HG03520 (cell line): ENCODE data around the gene NETO2.
"Not testable (repeated sequence)": the region's sequence is repeated elsewhere in the genome, so short reads cannot be mapped to it uniquely, and the experiment has no call there.

Source experiments
- ATAC-seq: cut with Tn5 transposase; IDR thresholded peaks from one replicate; pipeline ENCODE4 v1.9.1; 2021; ENCODE audit warnings: mild to moderate bottlenecking, moderate library complexity; ENCODE audit not compliant: unreplicated experiment

The NETO2 gene, protein sequence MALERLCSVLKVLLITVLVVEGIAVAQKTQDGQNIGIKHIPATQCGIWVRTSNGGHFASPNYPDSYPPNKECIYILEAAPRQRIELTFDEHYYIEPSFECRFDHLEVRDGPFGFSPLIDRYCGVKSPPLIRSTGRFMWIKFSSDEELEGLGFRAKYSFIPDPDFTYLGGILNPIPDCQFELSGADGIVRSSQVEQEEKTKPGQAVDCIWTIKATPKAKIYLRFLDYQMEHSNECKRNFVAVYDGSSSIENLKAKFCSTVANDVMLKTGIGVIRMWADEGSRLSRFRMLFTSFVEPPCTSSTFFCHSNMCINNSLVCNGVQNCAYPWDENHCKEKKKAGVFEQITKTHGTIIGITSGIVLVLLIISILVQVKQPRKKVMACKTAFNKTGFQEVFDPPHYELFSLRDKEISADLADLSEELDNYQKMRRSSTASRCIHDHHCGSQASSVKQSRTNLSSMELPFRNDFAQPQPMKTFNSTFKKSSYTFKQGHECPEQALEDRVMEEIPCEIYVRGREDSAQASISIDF

DNA sequence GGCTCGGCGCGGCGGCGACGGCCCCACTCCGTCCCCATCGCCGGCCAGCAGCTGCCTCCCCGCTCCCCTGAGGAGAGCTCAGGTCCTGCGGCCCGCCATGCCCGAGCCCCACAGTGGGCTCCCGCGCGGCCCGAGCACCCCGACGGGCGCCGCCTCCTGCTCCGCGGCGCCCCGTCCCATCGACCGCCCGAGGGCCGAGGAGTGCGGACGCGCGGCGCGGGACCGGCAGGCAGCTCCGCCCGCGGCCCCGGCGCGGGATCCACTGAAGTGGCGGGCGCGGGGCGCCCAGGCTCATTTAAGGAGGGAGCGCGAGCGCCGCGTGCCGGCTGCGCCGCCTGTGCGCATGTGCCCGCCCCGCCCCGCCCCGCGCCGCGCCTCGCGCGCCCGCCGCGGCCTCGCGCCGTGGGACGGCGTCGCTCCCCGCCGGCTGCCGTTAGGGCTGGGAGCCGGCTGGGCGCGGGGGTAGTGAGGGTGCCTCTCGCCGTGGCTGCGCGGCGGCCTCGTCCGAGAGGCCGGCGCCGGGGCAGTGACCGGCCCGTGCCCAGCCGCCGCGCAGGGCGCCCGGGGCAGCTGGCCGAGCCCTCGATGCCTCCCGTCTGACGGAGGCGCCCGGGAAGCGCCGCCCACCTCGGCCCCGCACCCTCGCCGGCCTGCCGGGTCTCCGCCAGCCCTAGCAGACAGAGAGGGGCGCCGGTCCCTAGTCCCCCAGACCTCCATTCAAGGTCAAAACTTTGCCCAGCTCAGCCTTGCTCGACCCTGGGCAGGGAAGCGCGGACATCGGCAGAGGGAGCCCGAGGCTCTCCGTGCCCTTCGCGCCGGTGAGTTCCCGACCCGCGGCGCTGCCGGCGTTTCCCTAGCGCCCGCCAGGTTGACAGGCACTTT, at the start of gene NETO2:
TSS of gene NETO2 (minus strand) at position 269 of the 882 bp plus-strand sequence. CDS start 333 bp downstream, outside the sequence.
- peak; percentile 44 for ATAC-seq

DNA sequence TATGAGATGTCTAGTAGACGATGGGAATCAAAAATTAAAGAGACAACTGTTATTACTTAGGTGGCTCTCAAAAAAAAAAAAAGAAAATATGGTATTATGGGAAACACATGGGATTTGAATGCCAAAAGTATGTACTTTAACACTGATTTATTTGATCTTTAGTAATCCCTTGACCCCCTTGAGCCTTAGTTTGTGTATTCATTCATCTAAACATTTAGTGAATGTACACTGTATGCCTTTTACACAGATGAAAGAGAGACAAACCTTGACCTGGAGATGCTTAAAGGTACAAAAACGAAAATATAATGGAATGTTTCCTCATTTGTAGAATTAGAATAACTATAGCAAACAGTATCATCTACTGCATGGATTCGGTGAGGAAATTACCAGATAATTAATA, 38.6 kb upstream of the NETO2 start:
- ATAC-seq = no peak

DNA sequence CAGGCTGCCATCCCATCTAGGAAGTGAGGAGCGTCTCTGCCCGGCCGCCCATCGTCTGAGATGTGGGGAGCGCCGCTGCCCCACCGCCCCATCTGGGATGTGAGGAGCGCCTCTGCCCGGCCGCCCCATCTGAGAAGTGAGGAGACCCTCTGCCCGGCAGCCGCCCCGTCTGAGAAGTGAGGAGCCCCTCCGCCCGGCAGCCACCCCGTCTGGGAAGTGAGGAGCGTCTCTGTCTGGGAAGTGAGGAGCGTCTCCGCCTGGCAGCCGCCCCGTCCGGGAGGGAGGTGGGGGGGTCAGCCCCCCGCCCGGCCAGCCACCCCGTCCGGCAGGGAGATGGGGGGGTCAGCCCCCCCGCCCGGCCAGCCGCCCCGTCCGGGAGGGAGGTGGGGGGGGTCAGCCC, 37.3 kb upstream of the NETO2 start:
- not testable (repeated sequence) for ATAC-seq

DNA sequence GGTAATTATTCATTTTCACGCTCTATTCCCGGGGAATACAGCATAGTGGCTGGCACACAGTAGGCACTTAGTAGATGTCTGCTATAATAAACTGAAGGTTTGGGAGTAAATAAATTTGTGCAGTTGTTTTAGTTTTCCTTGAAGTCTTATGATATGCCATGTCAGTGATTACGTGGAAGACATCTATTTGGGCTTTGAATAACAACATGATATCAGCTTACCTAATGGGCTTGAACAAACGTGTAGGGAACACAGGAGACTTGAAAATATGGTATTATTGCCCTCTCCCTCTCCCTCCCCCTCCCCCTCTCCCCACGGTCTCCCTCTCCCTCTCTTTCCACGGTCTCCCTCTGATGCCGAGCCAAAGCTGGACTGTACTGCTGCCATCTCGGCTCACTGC, 36.3 kb upstream of the NETO2 start:
- ATAC-seq = no peak

DNA sequence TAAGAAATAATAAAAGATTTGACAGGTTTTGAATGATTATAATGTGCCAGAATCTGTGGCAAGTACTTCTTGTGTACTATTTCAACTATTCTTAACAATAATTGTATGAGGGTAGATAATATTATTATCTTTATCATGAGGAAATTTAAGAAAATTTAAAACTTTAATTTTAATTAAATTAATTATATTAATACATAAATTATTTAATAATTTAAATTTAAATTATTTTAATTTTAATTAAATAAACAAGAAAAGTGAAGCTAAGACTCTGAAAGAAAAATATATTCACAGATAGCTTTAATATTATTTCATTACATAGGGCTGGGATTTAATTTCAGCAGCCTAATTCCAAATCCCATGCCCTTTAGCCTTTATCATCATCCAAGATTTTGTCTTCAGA, 31.4 kb upstream of the NETO2 start:
- ATAC-seq = no peak

DNA sequence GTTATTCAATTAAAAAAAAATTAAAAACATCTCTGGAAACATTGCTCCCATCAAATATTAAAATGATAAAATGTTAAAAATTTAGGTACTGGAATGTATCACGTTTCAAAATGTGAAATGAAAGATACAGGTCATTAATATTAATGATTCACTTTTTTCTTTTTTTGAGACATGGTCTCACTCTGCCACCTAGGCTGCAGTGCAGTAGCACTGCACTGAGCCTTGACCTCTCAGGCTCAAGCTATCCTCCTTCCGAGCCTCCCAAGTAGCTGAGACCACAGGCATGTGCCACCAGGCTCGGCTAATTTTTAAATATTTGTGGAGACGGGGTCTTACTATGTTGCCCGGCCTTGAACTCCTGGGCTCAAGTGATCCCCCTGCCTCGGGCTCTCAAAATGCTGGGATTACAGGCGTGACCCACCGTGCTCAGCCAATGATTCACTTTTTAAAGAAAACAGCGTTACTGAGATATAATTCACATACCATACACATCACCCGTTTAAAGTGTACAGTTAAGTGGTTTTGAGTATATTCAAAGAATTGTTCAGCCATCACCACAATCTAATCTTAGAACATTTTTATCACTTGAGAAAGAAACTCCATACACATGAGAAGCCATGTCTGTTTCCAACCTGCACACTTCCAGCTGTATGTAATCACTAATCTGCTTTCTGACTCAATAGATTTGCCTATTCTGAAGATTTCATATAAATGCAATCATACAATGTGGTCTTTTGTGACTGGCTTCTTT, 19.1 kb upstream of the NETO2 start:
- ATAC-seq = no peak

DNA sequence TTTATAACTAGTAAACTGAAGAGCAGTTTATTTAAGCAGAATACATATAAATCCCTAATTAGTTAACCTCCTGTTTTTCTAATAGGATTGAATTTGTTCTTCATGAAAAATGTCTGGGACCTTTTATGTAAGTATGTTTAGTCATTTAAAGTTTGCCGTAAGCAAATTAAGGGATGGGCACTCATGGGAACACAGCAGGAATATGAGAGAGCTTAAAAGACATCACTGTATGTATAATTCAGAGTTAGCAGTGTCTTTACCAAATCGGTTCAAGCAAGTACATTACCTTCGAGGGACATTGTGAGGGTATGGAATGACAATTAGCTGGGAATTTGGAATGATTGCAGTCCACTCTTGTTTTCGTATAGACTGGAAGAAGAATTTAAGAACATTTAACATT, 17.7 kb upstream of the NETO2 start:
- no peak for ATAC-seq

DNA sequence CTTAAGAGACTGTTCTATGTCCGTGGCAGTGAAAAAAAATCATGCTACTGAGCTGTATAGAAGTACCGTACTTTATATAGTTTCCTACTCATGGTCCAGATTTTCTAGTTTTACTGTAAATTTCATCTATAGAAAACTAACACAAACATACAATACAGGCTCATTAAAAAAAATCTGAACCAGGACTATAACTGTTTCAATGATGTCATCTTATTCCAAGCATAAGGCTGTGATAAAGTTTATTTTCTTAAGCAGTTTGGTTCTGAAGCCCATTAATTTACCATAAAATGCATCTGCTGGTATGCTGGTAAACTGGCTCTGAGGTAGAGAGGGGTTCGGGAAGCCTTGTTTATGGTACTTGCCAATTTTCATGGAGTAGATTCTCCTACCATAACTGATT, 16.7 kb upstream of the NETO2 start:
- ATAC-seq = no peak

DNA sequence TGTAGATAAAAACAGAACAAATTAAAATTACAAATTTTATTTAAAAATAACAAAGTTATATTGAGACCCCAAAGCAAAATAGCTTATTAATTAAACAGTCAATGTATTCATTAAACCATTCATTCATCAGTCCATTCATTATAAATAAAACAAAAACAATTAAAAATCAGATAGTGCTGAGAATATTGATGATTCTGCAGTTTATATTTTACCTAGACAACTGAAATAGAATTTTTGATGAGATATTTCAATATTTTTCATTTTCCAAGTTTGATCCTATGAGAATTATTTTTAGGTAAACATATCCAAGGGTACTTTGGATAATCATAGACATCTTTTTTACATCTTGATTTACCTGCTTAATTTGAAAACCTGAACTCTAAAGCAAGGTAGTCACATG, 15.2 kb upstream of the NETO2 start:
- no peak for ATAC-seq

DNA sequence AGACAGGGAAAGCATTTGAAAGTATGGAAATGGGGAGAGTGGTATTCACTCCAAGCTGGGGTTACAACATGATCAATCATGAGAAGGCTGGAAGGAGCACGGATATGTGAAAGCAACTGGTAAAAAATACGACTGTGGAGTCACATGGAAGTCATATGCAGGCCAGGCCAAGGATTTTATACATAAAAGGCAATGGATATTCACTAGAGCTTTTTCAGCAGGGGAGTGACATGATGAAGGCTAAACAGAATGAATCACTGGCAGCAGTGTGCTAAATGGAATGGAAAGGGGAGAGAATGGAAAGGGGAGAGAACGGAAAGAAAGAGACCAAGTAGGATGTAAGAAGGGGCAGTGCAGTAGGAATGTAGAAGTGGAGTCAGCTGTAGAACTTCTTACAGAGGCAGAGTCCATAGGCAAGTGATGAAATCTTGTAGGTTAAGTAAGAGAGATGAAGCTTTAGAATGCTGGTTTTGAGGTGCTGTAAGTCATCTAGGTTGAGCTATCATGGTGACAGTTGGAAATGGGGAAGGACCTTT, 13.0 kb upstream of the NETO2 start:
- no peak for ATAC-seq

DNA sequence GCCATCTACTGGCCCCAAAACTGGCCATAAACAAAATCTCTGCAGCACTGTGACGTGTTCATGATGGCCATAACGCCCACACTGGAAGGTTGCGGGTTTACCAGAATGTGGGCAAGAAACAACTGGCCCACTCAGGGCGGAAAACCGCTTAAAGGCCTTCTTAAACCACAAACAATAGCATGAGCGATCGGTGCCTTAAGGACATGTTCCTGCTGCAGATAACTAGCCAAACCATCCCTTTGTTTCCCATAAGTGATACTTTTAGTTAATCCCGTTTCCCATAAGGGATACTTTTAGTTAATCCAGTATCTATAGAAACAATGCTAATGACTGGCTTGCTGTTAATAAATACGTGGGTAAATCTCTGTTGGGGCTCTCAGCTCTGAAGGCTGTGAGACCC, 8.8 kb upstream of the NETO2 start:
- ATAC-seq = not testable (repeated sequence)

DNA sequence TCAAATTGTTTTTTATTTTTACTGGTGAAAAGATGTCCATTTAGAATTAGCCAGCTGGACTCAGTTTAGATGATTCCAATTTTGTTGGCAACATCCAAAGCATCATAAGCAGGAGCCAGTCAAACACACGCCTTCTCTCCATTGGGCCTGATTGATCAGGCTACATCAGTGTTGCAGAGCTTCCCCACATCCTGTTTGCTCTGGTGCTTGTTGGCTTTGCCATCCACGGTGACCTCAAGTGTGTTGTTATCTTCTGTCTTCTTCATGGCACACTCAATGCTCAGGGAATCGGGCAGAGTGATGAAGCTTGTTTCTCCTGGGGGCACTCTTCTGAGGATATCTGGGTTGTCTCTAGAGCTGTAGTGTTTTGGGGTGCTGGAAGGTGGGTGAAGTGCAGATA, 6.3 kb upstream of the NETO2 start:
- ATAC-seq = no peak

DNA sequence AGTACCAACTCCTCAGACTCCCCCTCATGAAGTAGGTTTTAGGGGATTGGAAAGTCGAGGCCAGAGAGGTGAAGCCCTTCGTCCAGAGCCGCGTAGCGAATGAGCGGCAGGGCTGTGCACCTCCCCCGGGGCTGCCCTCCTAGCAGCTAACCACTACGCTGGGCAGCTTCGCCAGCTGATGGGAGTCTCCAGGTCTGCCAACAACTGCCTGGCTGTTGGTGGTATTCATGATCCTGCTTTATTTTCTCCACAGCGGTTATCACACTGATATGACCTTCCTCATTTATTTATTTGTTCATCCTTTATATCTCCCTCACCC, 773 bp upstream of the NETO2 start:
- no peak for ATAC-seq

DNA sequence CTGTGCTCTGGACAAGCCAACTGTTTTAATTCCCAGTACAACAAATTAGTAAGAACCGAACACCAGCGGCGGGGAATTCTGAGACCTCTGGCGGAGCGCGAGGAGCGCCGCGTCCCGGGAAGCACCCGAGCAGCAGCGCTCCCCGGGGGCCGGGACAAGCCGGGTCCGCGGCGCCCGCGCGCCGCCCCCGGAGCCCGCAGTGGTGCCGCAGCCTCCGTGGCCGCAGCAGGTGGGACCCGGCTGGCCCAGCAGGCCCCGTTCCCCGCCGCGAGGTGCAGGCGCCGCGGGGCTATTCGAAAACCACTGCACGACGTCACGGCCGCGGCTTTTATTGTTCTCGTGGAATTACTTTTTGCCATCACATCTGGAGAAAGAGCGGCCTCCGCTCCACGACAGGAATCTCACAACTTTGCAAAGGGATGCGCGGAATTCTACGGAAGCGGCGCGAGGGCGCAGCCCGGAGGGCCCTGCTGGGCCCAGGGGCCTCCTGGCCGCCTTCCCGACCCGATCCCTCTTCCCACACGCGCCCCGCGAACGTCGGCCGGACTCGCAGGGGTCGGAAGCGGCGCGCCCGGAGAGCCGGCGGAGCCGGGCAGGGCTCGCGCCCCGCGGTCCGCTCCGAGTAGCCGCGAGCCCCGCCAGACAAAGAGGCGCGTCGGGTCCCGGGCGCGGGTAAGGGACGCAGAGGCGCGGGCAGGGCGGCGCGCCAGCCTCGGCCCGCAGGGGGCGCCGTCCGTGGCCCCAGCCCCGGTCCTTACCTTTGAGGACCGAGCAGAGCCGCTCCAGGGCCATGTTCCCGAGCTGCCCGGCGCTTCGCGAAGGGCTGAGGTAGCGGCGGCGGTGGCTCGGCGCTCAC, 696 bp downstream of the NETO2 start:
- ATAC-seq = peak; percentile 57

DNA sequence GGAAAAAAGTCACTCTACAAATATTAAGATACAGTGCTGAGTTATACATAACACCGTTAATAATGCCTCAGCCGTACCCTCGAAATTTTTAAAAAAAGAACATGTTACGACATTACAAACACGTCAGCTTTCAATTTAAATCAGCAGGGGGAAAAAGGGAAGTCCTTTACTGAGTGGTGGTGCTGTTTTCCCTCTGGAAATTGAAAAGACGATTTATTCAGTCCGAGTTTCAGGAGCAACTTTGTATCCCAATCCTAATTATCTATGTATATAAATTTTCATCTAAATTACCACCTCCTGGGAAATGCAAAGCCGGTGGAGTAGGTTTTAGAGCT, 1.3 kb downstream of the NETO2 start:
- ATAC-seq = no peak

DNA sequence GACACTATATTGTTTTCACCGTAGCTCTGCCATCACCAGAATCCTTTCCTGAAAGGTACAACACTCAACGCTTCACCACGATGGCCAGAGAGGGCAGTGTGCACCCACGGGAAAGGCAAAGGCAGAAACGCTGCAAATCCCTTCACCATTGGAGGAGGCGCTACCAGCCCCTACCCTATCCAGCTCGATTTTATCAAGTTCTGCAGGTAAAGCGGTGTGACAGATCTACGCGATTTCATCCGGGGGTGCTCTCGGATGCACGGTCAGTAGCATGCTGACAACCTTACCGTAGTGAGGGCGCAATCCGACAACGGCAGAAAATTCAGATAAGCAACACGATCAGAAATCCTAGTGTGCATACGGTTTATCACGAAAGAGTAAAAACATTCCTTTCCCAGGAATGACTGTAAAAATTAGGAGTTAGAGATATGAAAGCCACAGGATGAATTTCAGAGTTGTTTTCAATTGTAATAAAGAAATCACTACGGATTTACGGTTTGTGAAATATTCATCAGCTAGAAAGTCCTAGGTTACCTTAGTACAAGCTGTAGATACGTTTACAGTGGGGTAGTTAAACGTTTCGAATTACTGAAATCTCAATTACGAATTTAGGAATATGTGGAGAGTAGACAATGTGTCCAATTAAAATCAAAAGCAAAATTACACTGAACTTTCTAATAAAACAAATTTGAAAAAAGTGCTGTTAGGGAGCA, 1.8 kb downstream of the NETO2 start:
- peak; percentile 50 for ATAC-seq

DNA sequence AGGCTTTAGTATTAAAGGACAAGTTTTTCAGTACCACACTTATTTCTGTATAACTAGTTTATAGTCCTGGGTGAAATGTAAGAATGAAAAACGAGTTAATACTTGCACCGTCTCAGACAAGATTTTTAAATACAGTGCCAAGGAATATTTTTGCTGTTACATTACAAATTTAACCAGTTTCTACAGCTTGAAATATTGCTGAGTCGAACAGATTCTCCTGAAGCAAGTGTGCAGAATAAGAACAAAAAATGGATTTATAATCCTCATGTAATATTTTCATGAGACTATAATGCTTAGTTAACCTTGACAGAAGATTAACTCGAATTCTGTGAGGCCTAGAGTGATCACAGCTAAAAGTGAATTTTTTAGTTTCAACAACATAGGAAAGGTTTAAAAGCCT, 3.1 kb downstream of the NETO2 start:
- ATAC-seq = no peak

DNA sequence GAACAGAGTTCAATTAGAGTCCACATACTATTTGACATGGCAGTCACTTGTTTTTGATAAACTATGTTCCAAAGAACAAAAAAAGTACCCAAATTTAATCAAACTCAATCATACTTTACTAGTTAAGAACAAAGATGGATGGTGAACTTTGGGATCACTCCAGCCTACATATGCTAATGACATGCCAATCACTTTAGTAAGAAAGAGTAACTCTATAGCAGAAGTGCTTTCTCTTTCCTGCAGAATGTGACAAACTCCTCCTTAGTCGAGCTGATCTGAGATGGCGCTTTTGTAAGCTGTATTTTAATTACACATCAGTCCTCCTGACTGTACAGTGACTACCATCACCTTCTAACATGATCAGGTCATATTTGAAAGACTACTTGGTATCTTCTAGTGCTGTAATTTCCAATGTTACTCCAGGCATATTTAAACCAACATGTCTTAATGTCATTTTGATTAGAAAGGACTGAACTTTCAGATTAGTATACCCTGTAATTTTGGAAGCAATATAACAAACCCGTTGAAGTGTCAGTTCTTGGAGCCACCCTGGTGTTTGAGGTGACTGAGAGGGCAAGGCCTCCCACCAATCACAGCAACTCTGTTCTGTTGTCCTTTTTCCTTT, 4.1 kb downstream of the NETO2 start:
- ATAC-seq = no peak

DNA sequence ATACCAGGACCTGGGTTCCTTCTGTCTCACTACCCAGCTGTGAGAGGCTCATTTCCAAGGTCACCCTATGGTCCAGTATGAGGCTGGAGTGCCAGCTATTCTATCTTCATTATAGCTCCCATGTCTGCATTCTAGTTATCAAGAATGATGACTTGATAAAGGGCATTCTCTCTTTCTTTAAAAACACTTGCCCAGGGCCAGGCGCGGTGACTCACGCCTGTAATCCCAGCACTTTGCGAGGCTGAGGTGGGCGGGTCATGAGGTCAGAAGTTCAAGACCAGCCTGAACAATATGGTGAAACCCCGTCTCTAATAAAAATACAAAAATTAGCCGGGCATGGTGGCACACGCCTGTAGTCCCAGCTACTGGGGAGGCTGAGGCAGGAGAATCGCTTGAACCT, 5.8 kb downstream of the NETO2 start:
- not testable (repeated sequence) for ATAC-seq
